ENCODE measurements around the gene YWHAB. TPM values are rescaled to one million over a fixed set of nuclear protein-coding genes. Genes with fewer than 3 reads are reported as not detected.
"Not testable (repeated sequence)": the region's sequence is repeated elsewhere in the genome, so short reads cannot be mapped to it uniquely, and the experiment has no call there.

YWHAB gene
- total and polyA plus RNA-seq, 2 of the 4 experiments (the other 2 are of a cell fraction), result 78.0 to 102 TPM

- H2BK120ac ChIP-seq (ENCODE audit: low read depth, low read length); H3K79me1 ChIP-seq (ENCODE audit: low read depth in 1 of 2, low read length in 2 of 2); H3K18ac ChIP-seq (ENCODE audit: low read depth, low read length); H3K4ac ChIP-seq (ENCODE audit: low read depth, low read length); H3K9me3 ChIP-seq (ENCODE audit: control insufficient read depth, insufficient read depth, low read length); POLR2A ChIA-PET (ENCODE audit: unreplicated experiment); BruUV-seq (replicated peaks); H3K4me1 ChIP-seq (ENCODE audit: control insufficient read depth, insufficient read depth, low read length); H3K9me1 ChIP-seq (ENCODE audit: insufficient read depth, low read length); H3K27ac ChIP-seq (ENCODE audit: insufficient read depth, low read length); H3K56ac ChIP-seq (ENCODE audit: extremely low read depth, insufficient read depth, low read length); H3K27me3 ChIP-seq (ENCODE audit: control insufficient read depth, insufficient read depth, low read length); H2AK5ac ChIP-seq (ENCODE audit: low read depth, low read length); H3K4me3 ChIP-seq (ENCODE audit: insufficient read depth, low read depth, low read length); H2BK5ac ChIP-seq (ENCODE audit: low read depth, low read length, poor library complexity, severe bottlenecking); H4K8ac ChIP-seq (ENCODE audit: low read depth in 2 of 2, low read length in 2 of 2); DNase-seq; H3K14ac ChIP-seq (replicated peaks; ENCODE audit: low read depth, low read length); H2AK9ac ChIP-seq (replicated peaks; ENCODE audit: low read depth, low read length, poor library complexity); H4K5ac ChIP-seq (ENCODE audit: low read depth, low read length); H2AFZ ChIP-seq (replicated peaks; ENCODE audit: low read length, poor library complexity); CTCF ChIA-PET; dilution Hi-C loops (cut with HindIII; ENCODE audit: low sequenced_read_pairs, unreplicated experiment); H2BK15ac ChIP-seq (ENCODE audit: low read depth, low read length); H3K4me2 ChIP-seq (ENCODE audit: low read depth, low read length); in situ Hi-C loops (cut with MboI; ENCODE audit: low sequenced_read_pairs); H3K36me3 ChIP-seq (ENCODE audit: control insufficient read depth, insufficient read depth, low read length); H3K9ac ChIP-seq (ENCODE audit: low read depth, low read length); H3K23ac ChIP-seq (ENCODE audit: low read depth, low read length); H2BK20ac ChIP-seq (ENCODE audit: low read depth, low read length); ATAC-seq (ENCODE audit: low read depth); H4K91ac ChIP-seq (ENCODE audit: insufficient read depth, low read depth, low read length): not testable (repeated sequence)
- intact Hi-C loops (cut with micrococcal nuclease), result loop anchor here (10.0 kb wide), 1 partner anchor 668 kb away; the partner anchor contains the start of gene OSER1
- WGBS, 2 experiments (ENCODE audit: extremely low coverage in 2 of 2, insufficient read length in 1 of 2), result no CpG with 5 or more reads among the region's 4 CpGs
- peaks cover 15% of the 10 kb centered on the region for H4K20me1 ChIP-seq (ENCODE audit: insufficient read depth, low read length)
These were observed 3.1 kb upstream of the YWHAB start for GRCh38 chr20:44882360-44882759.

Measured in IMR-90 (cell line).